Mucosa of descending colon (tissue), 3 donors: ENCODE results near the gene TNRC18. TPM values are rescaled to one million over a fixed set of nuclear protein-coding genes. Genes with fewer than 3 reads are reported as not detected.

Source experiments
- ATAC-seq: fragments of 200-7000 bp; cut with Tn5 transposase; one replicate; pipeline ENCODE4 v1.9.1; 2020; ENCODE audit warnings: mild to moderate bottlenecking, moderate library complexity
- DNase-seq, 3 donors: peaks; one replicate each; pipeline ENCODE4 v3.0.0-alpha.2; 2020
- H3K36me3 ChIP-seq: fragments of 200-600 bp; one replicate; pipeline ENCODE4 v1.8.0; 2021; ENCODE audit warnings: low read depth, mild to moderate bottlenecking
- H3K4me1 ChIP-seq: fragments of 200-600 bp; one replicate; pipeline ENCODE4 v1.8.0; 2021; ENCODE audit warnings: low read depth, mild to moderate bottlenecking
- H3K4me3 ChIP-seq: fragments of 200-600 bp; one replicate; pipeline ENCODE4 v1.8.0; 2021; ENCODE audit warnings: mild to moderate bottlenecking
- H3K9me3 ChIP-seq: fragments of 200-600 bp; one replicate; pipeline ENCODE4 v1.8.0; 2021; ENCODE audit warnings: mild to moderate bottlenecking
- CTCF ChIP-seq: fragments of 200-600 bp; IDR thresholded peaks from one replicate; pipeline ENCODE4 v1.8.0; 2022; ENCODE audit warnings: antibody characterized with exemption, mild to moderate bottlenecking
- intact Hi-C, 2 donors: fragments of 100-400 bp; cut with DNase I in 1 of 2; cut with micrococcal nuclease in 1 of 2; formaldehyde crosslinking; loops; one replicate each; pipeline versions ENCODE4 v1.11.0 to v1.11.1; 2022; cut with DNase I, micrococcal nuclease
- total RNA-seq, 3 donors: library from RNA; stranded (reverse); fragmentation: NEBNext Ultra II Directional in 2 of 3; extraction: Animal tissue kit (Norgen Biotek cat#: 25700) in 2 of 3; gene quantifications; one replicate each; pipeline versions ENCODE4 v1.2.1 to v1.2.4, GENCODE V29; 2021 to 2023
- donor health status: DM: no; HTN: no; CAD: no; lungs with moderate emphysema.
- donor health status: DM: no; HTN: no; CAD: no.
- donor health status: DM: no; HTN: yes; CAD: no.

The TNRC18 gene
- total RNA-seq, 3 donors from 2014 or later: 94.0 to 170 (median 112) TPM

DNA sequence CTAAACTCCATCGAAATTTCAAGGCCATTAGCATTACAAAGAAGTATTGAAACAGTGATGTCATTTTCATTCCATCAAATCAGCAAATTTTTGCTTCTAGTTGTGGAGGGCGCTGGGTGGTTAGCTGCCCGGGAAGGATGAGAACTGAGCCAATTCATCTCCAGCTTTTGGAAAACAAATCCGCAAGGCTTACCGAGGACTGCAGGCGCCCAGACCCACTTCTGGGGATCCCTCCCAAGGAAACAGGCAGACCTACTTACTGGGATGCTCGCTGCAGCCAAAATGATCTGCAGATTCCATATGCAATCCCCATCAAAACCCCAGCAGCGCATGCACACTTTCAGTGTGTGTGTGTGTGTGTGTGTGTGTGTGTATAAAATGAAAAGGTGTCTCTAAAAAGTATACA lies 19.2 kb downstream of the TNRC18 start:
- intact Hi-C loops: no loop called here
- H3K4me3 ChIP-seq: no peak overlapping the region
- no peak for TF ChIP-seq CTCF
- no peaks in the 10 kb centered on the region for H3K36me3 ChIP-seq
- DNase-seq: no peak
- peaks cover 18% of the 10 kb centered on the region for H3K4me1 ChIP-seq
- no peak for ATAC-seq
- no peaks in the 10 kb centered on the region for H3K9me3 ChIP-seq

DNA sequence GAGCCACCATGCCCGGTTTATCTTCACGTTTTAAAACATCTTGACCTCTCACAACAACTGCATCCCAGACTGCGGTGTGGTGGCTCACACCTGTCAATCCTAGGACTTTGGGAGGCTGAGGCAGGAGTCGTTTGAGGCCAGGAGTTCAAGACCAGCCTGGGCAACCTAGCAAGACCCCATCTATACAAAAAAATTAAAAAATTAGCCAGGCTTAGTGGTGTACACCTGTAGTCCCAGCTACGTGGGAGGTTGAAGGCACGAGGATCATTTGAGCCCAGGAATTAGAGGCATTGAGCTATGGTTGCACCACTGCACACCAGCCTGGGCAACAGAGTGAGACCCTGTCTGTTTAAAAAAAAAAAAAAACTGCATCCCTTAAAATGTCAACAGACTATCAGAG lies 20.2 kb downstream of the TNRC18 start:
- no peak for TF ChIP-seq CTCF
- peaks cover 16% of the 10 kb centered on the region for H3K4me1 ChIP-seq

GRCh38 chr7:5397736-5398135 lies 25.9 kb downstream of the TNRC18 start:
- H3K4me1 ChIP-seq: peaks cover 33% of the 10 kb centered on the region
- ATAC-seq (peak; percentile 35), DNase-seq (peak in 1 of 3 donors; percentile 45)
- H3K36me3 ChIP-seq: no peaks in the 10 kb centered on the region
- H3K4me3 ChIP-seq: no peak overlapping the region
- no peak for TF ChIP-seq CTCF
- intact Hi-C loops: no loop called here
- H3K9me3 ChIP-seq: no peaks in the 10 kb centered on the region

More for the DNA sequence above, 20.2 kb downstream of the TNRC18 start:
- no peak overlapping the region for H3K4me3 ChIP-seq
- DNase-seq (no peak), ATAC-seq (no peak)
- no peaks in the 10 kb centered on the region for H3K9me3 ChIP-seq
- intact Hi-C loops: no loop called here
- H3K36me3 ChIP-seq: no peaks in the 10 kb centered on the region

- Histone ChIP-seq H3K36me3 (no peaks in the 10 kb centered on the region), H3K4me3 (peak overlapping the region; percentile 9), H3K4me1 (peaks cover 33% of the 10 kb centered on the region), H3K9me3 (no peaks in the 10 kb centered on the region)
- ATAC-seq (peak; percentile 86), DNase-seq (peak; percentile 85 to 96 (median 89))
- intact Hi-C loops: no loop called here
- no peak for TF ChIP-seq CTCF
These were observed 26.5 kb downstream of the TNRC18 start for GRCh38 chr7:5396999-5397663.

DNA sequence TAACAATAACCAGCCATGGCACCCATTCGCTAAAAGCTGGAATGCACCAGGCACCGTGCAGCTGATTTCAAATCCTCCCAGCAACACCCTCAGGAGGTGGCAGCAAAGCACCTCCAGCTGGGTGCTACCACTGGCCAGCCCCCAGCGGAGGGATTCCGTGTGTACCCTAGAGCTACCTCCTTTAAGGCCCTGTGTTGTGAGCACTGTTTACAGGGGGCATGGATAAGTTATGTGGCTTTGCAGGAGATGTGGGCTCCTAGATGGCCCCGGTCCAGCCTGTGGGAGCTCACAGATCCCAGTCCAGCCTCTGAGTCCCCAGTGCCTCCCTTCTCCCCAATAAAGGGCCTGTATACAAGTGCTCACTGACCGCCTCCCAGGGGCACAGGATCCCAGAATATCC lies 27.1 kb downstream of the TNRC18 start:
- H3K4me3 ChIP-seq: peak overlapping the region; percentile 9
- no peaks in the 10 kb centered on the region for H3K36me3 ChIP-seq
- no peak for TF ChIP-seq CTCF
- intact Hi-C loops: no loop called here
- peaks cover 33% of the 10 kb centered on the region for H3K4me1 ChIP-seq
- H3K9me3 ChIP-seq: no peaks in the 10 kb centered on the region
- peak; percentile 34 for ATAC-seq
- DNase-seq: peak in 2 of 3 donors; percentile 44 to 53
